HG03066 (cell line): ENCODE data around the gene LEMD3.
A peak's percentile ranks its signal among the peaks of the same experiment; 100 is the strongest.

Experiments
- ATAC-seq: cut with Tn5 transposase; IDR thresholded peaks from one replicate; pipeline ENCODE4 v1.9.1; 2021; ENCODE audit warnings: low read depth; ENCODE audit not compliant: unreplicated experiment

Gene LEMD3

GRCh38 chr12:65169320-65170208 is at the start of gene LEMD3:
Gene LEMD3 (plus strand): TSS chr12:65169583. CDS start chr12:65169597, 14 bp downstream.
- peak; percentile 87 for ATAC-seq

- peak; percentile 65 for ATAC-seq
Measured at GRCh38 chr12:65121049-65121955, 48.1 kb upstream of the LEMD3 start, which contains the start of gene WIF1. Gene WIF1 (minus strand): TSS chr12:65121305. CDS start chr12:65121191, 114 bp downstream.

GRCh38 chr12:65121956-65122469 is 47.4 kb upstream of the LEMD3 start:
- no peak for ATAC-seq

GRCh38 chr12:65122703-65123102 is 46.7 kb upstream of the LEMD3 start:
- no peak for ATAC-seq

- ATAC-seq: no peak
Measured at GRCh38 chr12:65123435-65124063, 45.8 kb upstream of the LEMD3 start.

GRCh38 chr12:65125247-65125646 is 44.1 kb upstream of the LEMD3 start:
- no peak for ATAC-seq

GRCh38 chr12:65125975-65126374 is 43.4 kb upstream of the LEMD3 start:
- ATAC-seq: no peak

GRCh38 chr12:65126482-65126881 is 42.9 kb upstream of the LEMD3 start:
- no peak for ATAC-seq

- ATAC-seq: no peak
Measured at GRCh38 chr12:65133879-65134278, 35.5 kb upstream of the LEMD3 start.

- no peak for ATAC-seq
Measured at GRCh38 chr12:65139389-65139788, 30.0 kb upstream of the LEMD3 start.

- no peak for ATAC-seq
Measured at GRCh38 chr12:65140738-65141137, 28.6 kb upstream of the LEMD3 start.

GRCh38 chr12:65147312-65147905 is 22.0 kb upstream of the LEMD3 start:
- ATAC-seq: no peak

- no peak for ATAC-seq
Measured at GRCh38 chr12:65152012-65152411, 17.4 kb upstream of the LEMD3 start.

- ATAC-seq: no peak
Measured at GRCh38 chr12:65152596-65152995, 16.8 kb upstream of the LEMD3 start.

- ATAC-seq: peak; percentile 13
Measured at GRCh38 chr12:65155784-65156183, 13.6 kb upstream of the LEMD3 start.

- ATAC-seq: peak; percentile 93
Measured at GRCh38 chr12:65156366-65156841, 13.0 kb upstream of the LEMD3 start.

- no peak for ATAC-seq
Measured at GRCh38 chr12:65157091-65157490, 12.3 kb upstream of the LEMD3 start.

GRCh38 chr12:65162609-65163008 is 6.8 kb upstream of the LEMD3 start:
- ATAC-seq: peak; percentile 56

GRCh38 chr12:65164244-65164643 is 5.1 kb upstream of the LEMD3 start:
- ATAC-seq: no peak

- no peak for ATAC-seq
Measured at GRCh38 chr12:65164774-65165173, 4.6 kb upstream of the LEMD3 start.
